ENCODE data around the gene SPECC1. TPM values are rescaled to one million over a fixed set of nuclear protein-coding genes. Genes with fewer than 3 reads are reported as not detected.

SPECC1 gene
- total and polyA plus RNA-seq, 10 of the 15 experiments (the other 5 are each of a cell fraction or from before 2014, with no cell fraction given): 6.4 to 40.6 (median 23.9) TPM

DNA sequence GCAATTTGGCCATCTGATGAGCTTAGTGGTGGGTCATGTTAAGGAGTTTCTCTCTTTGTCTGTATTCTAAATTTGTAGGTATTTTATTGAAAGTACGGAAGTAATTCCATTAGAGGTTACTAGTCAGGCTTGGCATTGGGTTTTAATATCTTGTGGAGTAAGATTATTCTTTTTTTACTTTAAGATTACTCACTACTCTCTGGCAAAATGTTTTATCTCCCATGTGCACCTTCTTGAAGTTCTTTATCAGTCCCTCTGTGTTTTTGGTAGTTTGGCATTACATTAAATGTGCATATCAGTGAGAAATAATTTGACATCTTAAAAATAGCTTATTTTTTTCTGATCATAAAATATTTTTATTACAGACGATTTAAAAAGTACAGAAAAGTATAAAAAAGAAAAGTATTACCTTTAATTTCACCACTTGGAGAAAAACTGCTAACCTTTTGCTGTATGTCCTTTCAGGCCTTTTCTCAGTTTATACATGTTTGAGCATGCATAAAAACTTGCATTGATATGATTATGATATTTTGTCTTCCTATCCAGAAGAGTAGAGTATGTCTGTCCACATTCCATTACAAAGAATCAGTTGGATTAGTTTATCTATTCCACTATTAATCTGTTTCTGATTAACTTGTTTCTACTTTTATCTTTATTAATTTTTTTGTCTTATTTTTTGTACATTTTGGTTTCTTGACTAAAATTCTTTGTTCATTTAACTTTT is 198.3 kb downstream of the SPECC1 start:
- RAD21 ChIA-PET (ENCODE audit: unreplicated experiment): no interaction called here
- Histone ChIP-seq H3K36me3 (ENCODE audit: control insufficient read depth in 2 of 2, insufficient read depth in 2 of 2, low read length in 1 of 2) (no peaks in the 10 kb centered on the region; a peak in 1 of 4 replicates), H2AFZ (ENCODE audit: control insufficient read depth, low read depth, low read length) (no peak overlapping the region), H3K4me2 (ENCODE audit: control insufficient read depth, insufficient read depth) (no peak overlapping the region), H3K9ac (ENCODE audit: control insufficient read depth, insufficient read depth, low read length) (no peak overlapping the region), H3K4me1 (ENCODE audit: control insufficient read depth, insufficient read depth, low read length) (peaks cover 12% of the 10 kb centered on the region), H3K27me3 (replicated peaks in 1 of 2; ENCODE audit: control insufficient read depth in 2 of 2, insufficient read depth in 2 of 2, low read length in 1 of 2) (no peaks in the 10 kb centered on the region), H3K4me3 (no peak overlapping the region), H3K79me2 (ENCODE audit: control insufficient read depth, insufficient read depth, low read length) (no peaks in the 10 kb centered on the region), H3K27ac (ENCODE audit: control insufficient read depth, insufficient read depth) (no peak overlapping the region), H3K9me3 (replicated peaks; ENCODE audit: control insufficient read depth, insufficient read depth, low read length) (no peaks in the 10 kb centered on the region), H4K20me1 (ENCODE audit: control insufficient read depth, insufficient read depth) (no peaks in the 10 kb centered on the region)
- SMC1A ChIA-PET (ENCODE audit: uncharacterized antibody, unreplicated experiment): interaction anchor here (0.9 kb wide), 2 partner anchors 8 to 10 kb away, joined by 3 read pairs; no protein-coding TSS in a partner anchor
- FAIRE-seq: no peak
- no peak for ATAC-seq
- no TSS peak for BruUV-seq (replicated peaks)
- in situ Hi-C loops (cut with MboI): no loop called here
- WGBS (ENCODE audit: insufficient coverage, insufficient replicate concordance, low lambda C conversion rate, missing lambda C conversion rate): 98% methylated on average over 2 of the region's 2 CpGs
- DNase-seq (ENCODE audit: low read depth, low spot score): no peak
- POLR2A ChIA-PET: interaction anchor here (1.0 kb wide), 1 partner anchor 50 kb away, joined by 3 read pairs; no protein-coding TSS in a partner anchor
- no peak for TF ChIP-seq CBX3 (IDR thresholded peaks at IDR 0.05; ENCODE audit: borderline replicate concordance, low read depth)
- TF ChIP-seq, protein P1, sequence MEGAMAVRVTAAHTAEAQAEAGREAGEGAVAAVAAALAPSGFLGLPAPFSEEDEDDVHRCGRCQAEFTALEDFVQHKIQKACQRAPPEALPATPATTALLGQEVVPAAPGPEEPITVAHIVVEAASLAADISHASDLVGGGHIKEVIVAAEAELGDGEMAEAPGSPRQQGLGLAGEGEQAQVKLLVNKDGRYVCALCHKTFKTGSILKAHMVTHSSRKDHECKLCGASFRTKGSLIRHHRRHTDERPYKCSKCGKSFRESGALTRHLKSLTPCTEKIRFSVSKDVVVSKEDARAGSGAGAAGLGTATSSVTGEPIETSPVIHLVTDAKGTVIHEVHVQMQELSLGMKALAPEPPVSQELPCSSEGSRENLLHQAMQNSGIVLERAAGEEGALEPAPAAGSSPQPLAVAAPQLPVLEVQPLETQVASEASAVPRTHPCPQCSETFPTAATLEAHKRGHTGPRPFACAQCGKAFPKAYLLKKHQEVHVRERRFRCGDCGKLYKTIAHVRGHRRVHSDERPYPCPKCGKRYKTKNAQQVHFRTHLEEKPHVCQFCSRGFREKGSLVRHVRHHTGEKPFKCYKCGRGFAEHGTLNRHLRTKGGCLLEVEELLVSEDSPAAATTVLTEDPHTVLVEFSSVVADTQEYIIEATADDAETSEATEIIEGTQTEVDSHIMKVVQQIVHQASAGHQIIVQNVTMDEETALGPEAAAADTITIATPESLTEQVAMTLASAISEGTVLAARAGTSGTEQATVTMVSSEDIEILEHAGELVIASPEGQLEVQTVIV (IDR thresholded peaks at IDR 0.05; ENCODE audit: borderline replicate concordance, partially characterized antibody): no peak
- CTCF ChIA-PET: interaction anchor here (0.7 to 1.6 kb wide), 3 partner anchors 10 to 215 kb away, joined by 3 to 5 read pairs (median 3); no protein-coding TSS in a partner anchor
- intact Hi-C loops (cut with micrococcal nuclease; ENCODE audit: unreplicated experiment): no loop called here

DNA sequence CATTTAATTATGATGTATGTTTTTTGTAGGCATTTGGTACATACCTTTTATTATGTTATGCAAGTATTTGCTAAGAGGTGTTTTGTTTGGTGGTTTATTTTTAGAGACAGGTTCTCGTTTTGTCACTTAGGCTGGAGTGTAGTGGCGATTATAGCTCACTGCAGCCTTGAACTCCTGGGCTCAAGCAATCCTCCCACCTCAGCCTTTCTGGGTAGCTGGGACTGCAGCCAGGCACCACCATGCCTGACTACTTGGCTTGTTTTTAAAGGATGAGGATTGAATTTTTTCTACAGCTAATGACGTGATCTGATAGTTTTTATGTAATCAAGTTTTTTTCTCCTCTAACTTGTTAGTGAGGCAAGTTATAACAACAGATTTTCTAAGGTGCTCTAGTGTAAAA is 199.6 kb downstream of the SPECC1 start:
- H4K20me1 ChIP-seq (ENCODE audit: control insufficient read depth, insufficient read depth): no peaks in the 10 kb centered on the region
- ChIA-PET POLR2A (no interaction called here), RAD21 (ENCODE audit: unreplicated experiment) (no interaction called here), CTCF (interaction anchor here (1.6 to 2.1 kb wide), 2 partner anchors 9 to 18 kb away, joined by 5 to 7 read pairs; no protein-coding TSS in a partner anchor), SMC1A (ENCODE audit: uncharacterized antibody, unreplicated experiment) (no interaction called here)
- H2AFZ ChIP-seq (ENCODE audit: control insufficient read depth, low read depth, low read length): no peak overlapping the region
- BruUV-seq (replicated peaks): no TSS peak
- H3K27me3 ChIP-seq (replicated peaks in 1 of 2; ENCODE audit: control insufficient read depth in 2 of 2, insufficient read depth in 2 of 2, low read length in 1 of 2): no peaks in the 10 kb centered on the region
- 95% methylated on average over 3 of the region's 3 CpGs for WGBS (ENCODE audit: insufficient coverage, insufficient replicate concordance, low lambda C conversion rate, missing lambda C conversion rate)
- intact Hi-C loops (cut with micrococcal nuclease; ENCODE audit: unreplicated experiment): no loop called here
- no peaks in the 10 kb centered on the region for H3K9me3 ChIP-seq (replicated peaks; ENCODE audit: control insufficient read depth, insufficient read depth, low read length)
- H3K4me2 ChIP-seq (ENCODE audit: control insufficient read depth, insufficient read depth): no peak overlapping the region
- H3K4me3 ChIP-seq: no peak overlapping the region
- no peak for DNase-seq (ENCODE audit: low read depth, low spot score)
- no peak for FAIRE-seq
- H3K79me2 ChIP-seq (ENCODE audit: control insufficient read depth, insufficient read depth, low read length): no peaks in the 10 kb centered on the region
- no peak for ATAC-seq
- H3K9ac ChIP-seq (ENCODE audit: control insufficient read depth, insufficient read depth, low read length): no peak overlapping the region
- in situ Hi-C loops (cut with MboI): no loop called here
- H3K4me1 ChIP-seq (ENCODE audit: control insufficient read depth, insufficient read depth, low read length): peaks cover 2% of the 10 kb centered on the region; the same call in 1 of the 2 replicates
- TF ChIP-seq SUPT20H (IDR thresholded peaks at IDR 0.05; ENCODE audit: borderline replicate concordance, control insufficient read depth, low read depth, low read length) (no peak), MYC (IDR thresholded peaks at IDR 0.05; ENCODE audit: insufficient read depth, insufficient read length, insufficient replicate concordance, low read length, severe bottlenecking) (no peak), ZNF384 (IDR thresholded peaks at IDR 0.05; ENCODE audit: borderline replicate concordance, low read depth, low read length) (no peak), RAD21 (IDR thresholded peaks at IDR 0.05; ENCODE audit: insufficient read depth, low read depth, low read length) (no peak), CBFB (IDR thresholded peaks at IDR 0.05; ENCODE audit: low read depth) (no peak)
- H3K27ac ChIP-seq (ENCODE audit: control insufficient read depth, insufficient read depth): no peak overlapping the region
- H3K36me3 ChIP-seq (ENCODE audit: control insufficient read depth in 2 of 2, insufficient read depth in 2 of 2, low read length in 1 of 2): no peaks in the 10 kb centered on the region; a peak in 1 of 4 replicates
